Activated T-cell treated with anti-CD3 and anti-CD28 coated beads, Interleukin-2, amount 50 U/mL, for 72 hours (primary cell): ENCODE measurements around the gene MUC5B. TPM values are rescaled to one million over a fixed set of nuclear protein-coding genes. Genes with fewer than 3 reads are reported as not detected.

Source experiments
- ATAC-seq, 2 donors: fragments of 150-1000 bp; cut with Tn5 transposase; replicated peaks in 1 of 2; 2 replicates each; pipeline ENCODE4 v1.10.0; 2021; ENCODE audit warnings: moderate library complexity in 2 of 2, mild to moderate bottlenecking in 1 of 2
- DNase-seq, 2 donors: peaks; one replicate each; pipeline ENCODE4 v3.0.0; 2021 to 2022; ENCODE audit warnings: mixed read lengths in 1 of 2
- H3K27ac Mint-ChIP-seq: one replicate; pipeline ENCODE4 v1.8.0; 2022; ENCODE audit warnings: mild to moderate bottlenecking, moderate library complexity, mixed read lengths
- H3K27me3 Mint-ChIP-seq: one replicate; pipeline ENCODE4 v1.8.0; 2022; ENCODE audit warnings: low read depth, mixed read lengths
- H3K36me3 Mint-ChIP-seq, 2 donors: one replicate each; pipeline ENCODE4 v1.8.0; 2022; ENCODE audit warnings: mixed read lengths in 2 of 2, mild to moderate bottlenecking in 1 of 2; ENCODE audit not compliant: insufficient read depth in 2 of 2
- H3K4me1 Mint-ChIP-seq: one replicate; pipeline ENCODE4 v1.8.0; 2022; ENCODE audit warnings: low read depth, mixed read lengths
- H3K4me3 Mint-ChIP-seq, 2 donors: one replicate each; pipeline ENCODE4 v1.8.0; 2022; ENCODE audit warnings: mild to moderate bottlenecking in 2 of 2, mixed read lengths in 2 of 2, moderate library complexity in 2 of 2
- H3K9me3 Mint-ChIP-seq, 2 donors: one replicate each; pipeline ENCODE4 v1.8.0; 2022; ENCODE audit warnings: mixed read lengths in 2 of 2
- total RNA-seq, 2 donors: library from RNA; stranded (reverse); gene quantifications; one replicate each; pipeline ENCODE4 v1.2.3, GENCODE V29; 2022

MUC5B gene
- total RNA-seq, 2 donors from 2014 or later = not detected

DNA sequence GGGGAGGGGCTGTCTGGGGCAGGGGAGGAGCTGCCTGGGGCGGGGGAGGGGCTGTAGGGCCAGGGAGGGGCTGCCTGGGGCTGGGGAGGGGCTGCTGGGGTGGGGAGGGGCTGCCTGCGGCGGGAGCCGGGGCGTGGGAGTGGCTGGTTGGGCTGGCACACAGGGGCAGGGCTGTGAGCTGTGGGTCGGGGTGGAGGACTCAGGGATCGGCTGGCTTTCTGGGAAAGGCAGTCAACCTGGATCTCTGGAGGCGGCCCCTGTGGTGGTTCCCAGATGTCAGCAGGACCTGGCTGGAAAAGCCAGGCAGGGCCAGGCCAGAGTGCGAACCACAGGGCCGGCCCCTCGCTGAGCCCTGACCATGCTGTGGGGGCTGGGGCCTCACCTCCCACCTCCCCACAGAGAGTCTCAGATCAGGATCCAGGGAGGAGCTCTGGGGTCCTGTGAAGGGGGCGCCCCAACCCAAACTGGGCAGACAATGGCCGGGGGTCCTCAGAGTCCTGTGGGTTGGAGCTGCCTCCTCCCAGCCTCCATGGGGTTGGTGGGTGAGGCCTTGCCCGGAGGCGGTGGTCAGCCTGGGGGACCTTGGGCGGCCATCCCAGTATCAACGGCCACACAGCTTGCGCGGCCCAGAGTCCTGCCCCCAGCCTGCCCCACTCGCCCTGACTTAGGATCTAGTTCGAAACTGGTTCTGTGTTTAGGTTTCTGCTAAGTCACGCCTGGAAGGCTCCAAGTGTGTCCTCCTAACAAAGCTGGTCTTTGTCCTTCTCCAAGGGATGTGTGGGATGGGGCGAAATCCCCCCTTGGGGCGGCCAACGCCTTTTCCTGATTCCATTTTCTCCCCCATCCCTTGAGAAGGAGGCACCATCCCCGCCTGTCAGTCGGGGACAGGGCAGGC, 1.9 kb downstream of the MUC5B start:
- ATAC-seq = no peak
- H3K4me1 Mint-ChIP-seq = no peaks in the 10 kb centered on the region
- no peaks in the 10 kb centered on the region for H3K36me3 Mint-ChIP-seq
- H3K9me3 Mint-ChIP-seq = no peaks in the 10 kb centered on the region
- H3K4me3 Mint-ChIP-seq = no peak overlapping the region
- no peaks in the 10 kb centered on the region for H3K27me3 Mint-ChIP-seq
- no peak for DNase-seq
- no peak overlapping the region for H3K27ac Mint-ChIP-seq

- H3K4me3 Mint-ChIP-seq = no peak overlapping the region
- DNase-seq (no peak), ATAC-seq (no peak)
- H3K27ac Mint-ChIP-seq = no peak overlapping the region
- no peaks in the 10 kb centered on the region for H3K36me3 Mint-ChIP-seq
- H3K9me3 Mint-ChIP-seq = no peaks in the 10 kb centered on the region
- H3K27me3 Mint-ChIP-seq = no peaks in the 10 kb centered on the region
- H3K4me1 Mint-ChIP-seq = no peaks in the 10 kb centered on the region
Measured at GRCh38 chr11:1225386-1226225, 2.7 kb downstream of the MUC5B start.

DNA sequence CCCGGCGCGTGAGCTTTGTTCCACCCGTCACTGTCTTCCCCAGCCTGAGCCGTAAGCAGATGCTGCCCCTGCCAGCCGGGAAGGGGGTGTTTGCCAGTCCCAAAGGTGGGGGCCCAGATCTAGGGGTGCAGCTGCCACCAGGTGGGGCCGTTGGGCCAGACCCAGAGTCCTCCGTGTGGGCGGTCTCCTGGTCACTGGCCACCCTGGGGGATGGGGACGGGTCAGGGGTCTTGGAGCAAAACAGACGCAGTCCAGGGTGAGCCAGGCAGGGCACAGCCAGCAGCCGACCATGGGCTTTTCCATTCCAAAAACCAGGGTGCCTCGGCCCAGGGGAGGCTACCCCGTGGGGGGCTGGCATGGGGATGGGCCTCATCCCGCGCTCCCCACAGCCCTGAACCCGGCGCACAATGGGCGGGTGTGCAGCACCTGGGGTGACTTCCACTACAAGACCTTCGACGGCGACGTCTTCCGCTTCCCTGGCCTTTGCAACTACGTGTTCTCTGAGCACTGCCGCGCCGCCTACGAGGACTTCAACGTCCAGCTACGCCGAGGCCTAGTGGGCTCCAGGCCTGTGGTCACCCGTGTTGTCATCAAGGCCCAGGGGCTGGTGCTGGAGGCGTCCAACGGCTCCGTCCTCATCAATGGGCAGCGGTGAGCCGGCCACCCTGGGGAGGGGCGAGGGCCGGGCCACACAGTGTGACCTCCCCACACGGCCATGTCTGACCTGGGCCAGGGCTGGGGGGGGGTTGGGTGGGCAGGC, 3.5 kb downstream of the MUC5B start:
- H3K4me1 Mint-ChIP-seq = no peaks in the 10 kb centered on the region
- no peak for ATAC-seq
- no peak overlapping the region for H3K27ac Mint-ChIP-seq
- H3K9me3 Mint-ChIP-seq = no peaks in the 10 kb centered on the region
- peak in 1 of 2 donors; percentile 7 for DNase-seq
- no peaks in the 10 kb centered on the region for H3K27me3 Mint-ChIP-seq
- H3K4me3 Mint-ChIP-seq = no peak overlapping the region
- H3K36me3 Mint-ChIP-seq = no peaks in the 10 kb centered on the region

DNA sequence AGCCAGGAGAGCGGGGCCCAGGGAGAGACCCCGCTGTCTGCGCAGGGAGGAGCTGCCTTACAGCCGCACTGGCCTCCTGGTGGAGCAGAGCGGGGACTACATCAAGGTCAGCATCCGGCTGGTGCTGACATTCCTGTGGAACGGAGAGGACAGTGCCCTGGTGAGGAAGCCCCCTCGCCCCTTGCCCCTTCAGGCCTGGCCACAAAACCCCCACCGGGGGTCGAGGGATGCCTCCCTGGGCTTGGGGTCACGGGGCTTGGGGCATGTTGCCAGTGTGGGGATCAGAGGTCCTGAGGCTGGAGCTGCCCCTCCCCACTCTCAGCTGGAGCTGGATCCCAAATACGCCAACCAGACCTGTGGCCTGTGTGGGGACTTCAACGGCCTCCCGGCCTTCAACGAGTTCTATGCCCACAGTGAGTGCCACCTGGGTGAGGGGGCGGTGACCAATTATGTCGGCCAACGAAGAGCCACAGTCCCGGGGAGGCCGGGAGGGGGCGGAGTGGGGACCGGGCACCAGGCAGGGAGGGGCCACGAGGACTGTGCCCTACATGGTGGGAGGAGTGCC, 4.2 kb downstream of the MUC5B start:
- Mint-ChIP-seq H3K4me1 (no peaks in the 10 kb centered on the region), H3K27me3 (no peaks in the 10 kb centered on the region), H3K36me3 (no peaks in the 10 kb centered on the region), H3K9me3 (no peaks in the 10 kb centered on the region), H3K27ac (no peak overlapping the region), H3K4me3 (no peak overlapping the region)
- ATAC-seq = no peak
- DNase-seq = no peak

DNA sequence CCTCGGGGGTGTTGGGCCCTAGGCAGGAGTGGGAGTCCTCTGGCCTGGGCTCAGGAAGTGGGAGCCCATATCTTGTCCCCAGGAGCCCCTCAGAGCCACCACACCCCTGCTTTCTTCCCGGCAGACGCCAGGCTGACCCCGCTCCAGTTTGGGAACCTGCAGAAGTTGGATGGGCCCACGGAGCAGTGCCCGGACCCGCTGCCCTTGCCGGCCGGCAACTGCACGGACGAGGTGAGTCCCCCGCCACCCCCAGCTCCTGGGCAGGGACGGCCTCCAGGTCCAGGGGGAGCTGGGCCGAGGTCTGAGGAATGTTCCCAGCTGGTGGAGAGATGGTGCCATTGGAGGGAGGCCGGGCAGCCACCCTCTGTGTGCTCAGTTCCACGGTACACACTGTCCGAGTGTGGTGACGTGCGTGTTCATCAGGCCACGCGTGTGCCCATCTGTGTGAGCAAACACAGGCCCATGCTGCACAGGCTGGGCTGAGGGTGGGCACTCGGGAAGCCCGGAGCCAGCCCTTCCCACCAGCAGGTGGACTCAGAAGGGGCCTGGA, 4.8 kb downstream of the MUC5B start:
- no peaks in the 10 kb centered on the region for H3K4me1 Mint-ChIP-seq
- ATAC-seq = no peak

GRCh38 chr11:1228101-1228821, 5.4 kb downstream of the MUC5B start:
- Mint-ChIP-seq H3K27ac (no peak overlapping the region), H3K4me1 (no peaks in the 10 kb centered on the region), H3K9me3 (no peaks in the 10 kb centered on the region), H3K36me3 (no peaks in the 10 kb centered on the region), H3K4me3 (no peak overlapping the region), H3K27me3 (no peaks in the 10 kb centered on the region)
- DNase-seq (no peak), ATAC-seq (no peak)

More for the DNA sequence above, 4.8 kb downstream of the MUC5B start:
- no peaks in the 10 kb centered on the region for H3K36me3 Mint-ChIP-seq
- no peaks in the 10 kb centered on the region for H3K27me3 Mint-ChIP-seq
- DNase-seq = no peak
- no peaks in the 10 kb centered on the region for H3K9me3 Mint-ChIP-seq
- H3K27ac Mint-ChIP-seq = no peak overlapping the region
- H3K4me3 Mint-ChIP-seq = no peak overlapping the region

DNA sequence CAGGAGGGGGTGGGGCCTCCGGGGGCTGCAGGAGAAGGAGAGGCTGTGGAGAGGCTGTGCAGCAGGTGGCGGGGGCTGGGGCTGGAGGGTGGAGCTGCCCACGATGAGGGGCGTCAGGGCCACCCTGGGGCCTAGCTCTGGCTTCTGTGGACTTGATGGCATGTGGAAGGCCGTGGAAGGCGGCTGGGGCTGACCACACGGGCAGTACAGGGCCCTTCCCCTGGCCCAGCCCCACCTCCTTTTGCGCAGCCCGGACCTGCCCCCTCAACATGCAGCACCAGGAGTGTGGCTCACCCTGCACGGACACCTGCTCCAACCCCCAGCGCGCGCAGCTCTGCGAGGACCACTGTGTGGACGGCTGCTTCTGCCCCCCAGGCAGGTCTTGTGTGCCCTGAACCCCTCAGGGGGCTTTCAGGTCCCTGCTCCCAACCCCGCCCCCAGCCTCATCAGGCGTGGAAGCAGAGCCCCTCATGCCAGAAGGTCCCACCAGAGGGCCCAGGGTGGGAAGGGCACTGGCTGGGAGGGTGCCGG, 6.1 kb downstream of the MUC5B start:
- ATAC-seq (no peak), DNase-seq (no peak)
- no peak overlapping the region for H3K27ac Mint-ChIP-seq
- no peak overlapping the region for H3K4me3 Mint-ChIP-seq
- no peaks in the 10 kb centered on the region for H3K36me3 Mint-ChIP-seq
- H3K27me3 Mint-ChIP-seq = no peaks in the 10 kb centered on the region
- no peaks in the 10 kb centered on the region for H3K4me1 Mint-ChIP-seq
- H3K9me3 Mint-ChIP-seq = no peaks in the 10 kb centered on the region

GRCh38 chr11:1229471-1230120, 6.7 kb downstream of the MUC5B start:
- H3K4me3 Mint-ChIP-seq = no peak overlapping the region
- H3K27ac Mint-ChIP-seq = no peak overlapping the region
- ATAC-seq (no peak), DNase-seq (no peak)
- H3K27me3 Mint-ChIP-seq = no peaks in the 10 kb centered on the region
- no peaks in the 10 kb centered on the region for H3K36me3 Mint-ChIP-seq
- H3K9me3 Mint-ChIP-seq = no peaks in the 10 kb centered on the region
- H3K4me1 Mint-ChIP-seq = no peaks in the 10 kb centered on the region

- no peaks in the 10 kb centered on the region for H3K4me1 Mint-ChIP-seq
- DNase-seq (no peak), ATAC-seq (no peak)
- no peak overlapping the region for H3K4me3 Mint-ChIP-seq
- H3K27ac Mint-ChIP-seq = no peak overlapping the region
- H3K27me3 Mint-ChIP-seq = no peaks in the 10 kb centered on the region
- no peaks in the 10 kb centered on the region for H3K9me3 Mint-ChIP-seq
- no peaks in the 10 kb centered on the region for H3K36me3 Mint-ChIP-seq
Measured at GRCh38 chr11:1230121-1230455, 7.2 kb downstream of the MUC5B start.

DNA sequence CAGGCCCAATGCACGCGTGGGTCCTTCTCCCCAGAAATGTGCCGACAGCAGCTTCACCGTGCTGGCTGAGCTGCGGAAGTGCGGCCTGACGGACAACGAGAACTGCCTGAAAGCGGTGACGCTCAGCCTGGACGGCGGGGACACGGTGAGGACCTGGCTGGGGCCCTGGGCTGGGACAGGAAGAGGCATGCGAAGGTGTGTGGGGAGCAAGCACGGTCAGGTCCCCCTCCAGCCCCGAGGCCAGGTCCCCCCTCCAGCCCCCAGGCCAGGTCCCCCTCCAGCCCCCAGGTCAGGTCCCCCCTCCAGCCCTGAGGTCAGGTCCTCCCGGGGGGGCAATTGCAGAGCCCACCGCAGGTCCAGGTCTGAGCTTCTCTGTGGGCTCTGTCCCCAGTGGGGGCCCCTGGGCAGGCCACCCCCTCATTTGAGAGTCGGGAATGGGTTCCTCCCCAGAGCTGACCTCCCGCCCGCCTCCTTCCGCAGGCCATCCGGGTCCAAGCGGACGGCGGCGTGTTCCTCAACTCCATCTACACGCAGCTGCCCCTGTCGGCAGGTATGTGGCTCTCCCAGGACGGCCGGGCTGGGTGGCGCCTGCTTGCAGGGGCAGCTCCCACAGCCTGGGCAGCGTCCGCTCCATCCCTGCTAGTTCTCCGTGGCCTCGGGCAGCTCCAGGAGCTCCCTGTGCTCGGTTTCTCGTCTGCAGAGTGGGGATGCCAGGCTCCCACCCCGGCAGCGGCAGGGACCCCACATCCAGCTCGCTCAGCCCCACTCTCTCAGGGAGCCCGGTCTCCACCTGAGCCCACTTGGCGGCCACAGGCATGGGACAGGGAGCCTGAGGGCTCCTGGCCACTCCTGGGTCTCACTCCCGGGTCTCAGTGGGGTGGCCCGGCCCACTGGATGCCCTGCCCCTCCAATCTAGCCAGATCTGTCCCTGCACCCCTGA, 7.9 kb downstream of the MUC5B start:
- no peaks in the 10 kb centered on the region for H3K36me3 Mint-ChIP-seq
- H3K4me1 Mint-ChIP-seq = no peaks in the 10 kb centered on the region
- DNase-seq = no peak
- no peak overlapping the region for H3K27ac Mint-ChIP-seq
- H3K9me3 Mint-ChIP-seq = no peaks in the 10 kb centered on the region
- H3K4me3 Mint-ChIP-seq = no peak overlapping the region
- ATAC-seq = no peak
- no peaks in the 10 kb centered on the region for H3K27me3 Mint-ChIP-seq
